ENCODE measurements around the gene DVL3.

GRCh38 chr3:184178521-184179138, 23.5 kb downstream of the DVL3 start:
- TF ChIP-seq CTCF (IDR thresholded peaks at IDR 0.05) (no peak), POLR2A (IDR thresholded peaks at IDR 0.05) (no peak)

Data from body of pancreas (tissue), 4 donors.